Astrocyte (in vitro differentiated cells and primary cell): ENCODE data around the gene SCNN1A. TPM values are rescaled to one million over a fixed set of nuclear protein-coding genes. Genes with fewer than 3 reads are reported as not detected.

Experiments
- DNase-seq: peaks from one replicate; pipeline ENCODE4 v3.0.0-alpha.2; 2010; ENCODE audit warnings: low read depth
- FAIRE-seq: peaks from 2 replicates; lab custom pipeline; 2011; peaks lifted over from hg19 to GRCh38; lab: Jason Lieb, UNC
- H2AFZ ChIP-seq: 2 replicates; pipeline ENCODE4 v1.6.0; 2012; ENCODE audit warnings: low read depth, low read length, inconsistent platforms
- H3K27ac ChIP-seq: 2 replicates; pipeline ENCODE4 v1.5.1; 2011; ENCODE audit warnings: low read depth, low read length, inconsistent platforms
- H3K27me3 ChIP-seq: 2 replicates; pipeline ENCODE4 v1.6.0; 2011; ENCODE audit warnings: low read length, inconsistent platforms; ENCODE audit not compliant: insufficient read depth
- H3K36me3 ChIP-seq: 2 replicates; pipeline ENCODE4 v1.5.1; 2011; ENCODE audit warnings: low read length, inconsistent platforms; ENCODE audit not compliant: insufficient read depth
- H3K4me1 ChIP-seq: 2 replicates; pipeline ENCODE4 v1.5.1; 2011; ENCODE audit warnings: low read length, inconsistent platforms; ENCODE audit not compliant: insufficient read depth
- H3K4me2 ChIP-seq: 2 replicates; pipeline ENCODE4 v1.6.0; 2012; ENCODE audit warnings: low read length, inconsistent platforms
- H3K4me3 ChIP-seq: 2 replicates; pipeline ENCODE4 v1.5.1; 2011; ENCODE audit warnings: low read depth, mild to moderate bottlenecking, low read length, inconsistent platforms; ENCODE audit not compliant: insufficient read depth
- H3K79me2 ChIP-seq: 2 replicates; pipeline ENCODE4 v1.6.0; 2012; ENCODE audit warnings: mild to moderate bottlenecking, low read length, inconsistent platforms; ENCODE audit not compliant: insufficient read depth
- H3K9ac ChIP-seq: 2 replicates; pipeline ENCODE4 v1.6.0; 2012; ENCODE audit warnings: mild to moderate bottlenecking, low read length, inconsistent platforms
- H3K9me3 ChIP-seq: 2 replicates; pipeline ENCODE4 v1.5.1; 2012; ENCODE audit warnings: low read depth, mild to moderate bottlenecking, low read length, inconsistent platforms; ENCODE audit not compliant: insufficient read depth
- H4K20me1 ChIP-seq: 2 replicates; pipeline ENCODE4 v1.6.0; 2012; ENCODE audit warnings: low read length, inconsistent platforms; ENCODE audit not compliant: insufficient read depth
- H3K27ac Mint-ChIP-seq: one replicate; pipeline ENCODE4 v1.8.0; 2021; ENCODE audit warnings: mild to moderate bottlenecking, mixed read lengths; ENCODE audit not compliant: unreplicated experiment
- H3K27me3 Mint-ChIP-seq: one replicate; pipeline ENCODE4 v1.8.0; 2021; ENCODE audit warnings: low read depth, mixed read lengths; ENCODE audit not compliant: unreplicated experiment
- H3K36me3 Mint-ChIP-seq: one replicate; pipeline ENCODE4 v1.8.0; 2021; ENCODE audit warnings: low read depth, mixed read lengths; ENCODE audit not compliant: unreplicated experiment
- H3K4me1 Mint-ChIP-seq: one replicate; pipeline ENCODE4 v1.8.0; 2021; ENCODE audit warnings: low read depth, mixed read lengths; ENCODE audit not compliant: unreplicated experiment
- H3K4me3 Mint-ChIP-seq: one replicate; pipeline ENCODE4 v1.8.0; 2021; ENCODE audit warnings: mild to moderate bottlenecking, moderate library complexity, mixed read lengths; ENCODE audit not compliant: unreplicated experiment
- H3K9me3 Mint-ChIP-seq: one replicate; pipeline ENCODE4 v1.8.0; 2021; ENCODE audit warnings: mild to moderate bottlenecking, mixed read lengths; ENCODE audit not compliant: unreplicated experiment
- EZH2 ChIP-seq: IDR thresholded peaks from 2 replicates; pipeline ENCODE4 v1.6.1; 2012; ENCODE audit warnings: mild to moderate bottlenecking, low read length, inconsistent platforms; ENCODE audit not compliant: insufficient read depth
- total RNA-seq: library from RNA; stranded (reverse); gene quantifications from 2 replicates; pipeline ENCODE4 v1.2.1, GENCODE V29; 2021
- TF ChIP-seq, protein P1 (sequence below): IDR thresholded peaks from 2 replicates; pipeline ENCODE4 v1.5.1; 2011; ENCODE audit warnings: low read depth, mild to moderate bottlenecking, inconsistent platforms, low read length, moderate library complexity; ENCODE audit not compliant: insufficient read depth

SCNN1A gene
- total RNA-seq, 1 donor from 2014 or later: 1.3 TPM

DNA sequence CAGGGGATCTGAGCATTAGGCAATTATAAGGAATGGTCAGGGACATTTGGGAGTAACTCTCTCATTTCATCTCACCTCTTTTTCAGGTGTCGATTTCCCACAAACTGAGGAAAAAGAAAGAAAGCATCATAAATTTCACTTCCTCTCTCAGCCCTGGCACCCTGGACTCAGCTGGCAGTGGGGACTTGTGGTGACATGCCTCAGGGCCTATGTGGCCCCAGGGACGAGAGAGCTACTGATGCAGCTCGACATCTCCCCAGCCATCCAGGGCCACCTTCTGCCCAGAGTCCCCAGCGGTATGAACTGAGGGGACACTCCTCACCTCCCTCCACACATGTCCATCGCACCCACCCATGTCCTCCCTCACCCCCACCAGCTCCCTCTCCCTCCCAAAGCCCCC, 45.2 kb downstream of the SCNN1A start:
- FAIRE-seq (no peak), DNase-seq (no peak)
- no peak overlapping the region for H3K4me3 ChIP-seq
- peaks cover 34% of the 10 kb centered on the region for H3K79me2 ChIP-seq
- TF ChIP-seq, protein P1, sequence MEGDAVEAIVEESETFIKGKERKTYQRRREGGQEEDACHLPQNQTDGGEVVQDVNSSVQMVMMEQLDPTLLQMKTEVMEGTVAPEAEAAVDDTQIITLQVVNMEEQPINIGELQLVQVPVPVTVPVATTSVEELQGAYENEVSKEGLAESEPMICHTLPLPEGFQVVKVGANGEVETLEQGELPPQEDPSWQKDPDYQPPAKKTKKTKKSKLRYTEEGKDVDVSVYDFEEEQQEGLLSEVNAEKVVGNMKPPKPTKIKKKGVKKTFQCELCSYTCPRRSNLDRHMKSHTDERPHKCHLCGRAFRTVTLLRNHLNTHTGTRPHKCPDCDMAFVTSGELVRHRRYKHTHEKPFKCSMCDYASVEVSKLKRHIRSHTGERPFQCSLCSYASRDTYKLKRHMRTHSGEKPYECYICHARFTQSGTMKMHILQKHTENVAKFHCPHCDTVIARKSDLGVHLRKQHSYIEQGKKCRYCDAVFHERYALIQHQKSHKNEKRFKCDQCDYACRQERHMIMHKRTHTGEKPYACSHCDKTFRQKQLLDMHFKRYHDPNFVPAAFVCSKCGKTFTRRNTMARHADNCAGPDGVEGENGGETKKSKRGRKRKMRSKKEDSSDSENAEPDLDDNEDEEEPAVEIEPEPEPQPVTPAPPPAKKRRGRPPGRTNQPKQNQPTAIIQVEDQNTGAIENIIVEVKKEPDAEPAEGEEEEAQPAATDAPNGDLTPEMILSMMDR: no peak
- TF ChIP-seq EZH2: no peak
- Mint-ChIP-seq H3K4me1 (peaks cover 35% of the 10 kb centered on the region), H3K9me3 (no peaks in the 10 kb centered on the region), H3K27ac (peak overlapping the region; percentile 26), H3K36me3 (peaks cover 19% of the 10 kb centered on the region), H3K27me3 (no peaks in the 10 kb centered on the region), H3K4me3 (no peak overlapping the region)
- H4K20me1 ChIP-seq: peaks cover 61% of the 10 kb centered on the region
- H2AFZ ChIP-seq: no peak overlapping the region
- H3K4me2 ChIP-seq: no peak overlapping the region
- no peaks in the 10 kb centered on the region for H3K9me3 ChIP-seq
- H3K9ac ChIP-seq: no peak overlapping the region
- no peak overlapping the region for H3K27ac ChIP-seq
- H3K4me1 ChIP-seq: peaks cover 33% of the 10 kb centered on the region
- no peaks in the 10 kb centered on the region for H3K27me3 ChIP-seq
- H3K36me3 ChIP-seq: peaks cover 48% of the 10 kb centered on the region

DNA sequence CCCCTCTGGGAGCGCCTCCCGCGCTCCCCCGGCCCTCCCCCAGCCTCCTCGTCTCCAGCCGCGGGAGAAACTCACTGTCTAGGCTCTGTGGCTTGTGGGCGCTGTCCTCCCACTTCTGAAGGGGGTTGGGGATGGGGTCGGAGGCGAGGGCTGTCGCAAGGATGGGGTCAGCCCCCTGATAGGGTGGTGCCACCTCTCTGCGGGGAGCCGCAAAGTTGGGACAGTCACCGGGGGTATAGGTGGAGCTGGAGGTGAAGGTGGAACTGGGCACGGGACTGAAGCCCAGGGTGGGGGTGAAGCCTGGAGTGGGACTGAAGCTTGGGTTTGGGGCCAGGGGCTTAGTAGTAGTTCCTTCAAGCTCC, 45.7 kb downstream of the SCNN1A start:
- H3K4me2 ChIP-seq: no peak overlapping the region
- H3K9ac ChIP-seq: no peak overlapping the region
- Mint-ChIP-seq H3K27ac (peak overlapping the region; percentile 26), H3K9me3 (no peaks in the 10 kb centered on the region), H3K36me3 (peaks cover 21% of the 10 kb centered on the region), H3K27me3 (no peaks in the 10 kb centered on the region), H3K4me3 (no peak overlapping the region), H3K4me1 (peaks cover 33% of the 10 kb centered on the region)
- H3K36me3 ChIP-seq: peaks cover 46% of the 10 kb centered on the region
- TF ChIP-seq, protein P1: no peak
- TF ChIP-seq EZH2: no peak
- FAIRE-seq: no peak
- H2AFZ ChIP-seq: no peak overlapping the region
- no peaks in the 10 kb centered on the region for H3K27me3 ChIP-seq
- peaks cover 28% of the 10 kb centered on the region for H3K4me1 ChIP-seq
- H3K4me3 ChIP-seq: no peak overlapping the region
- DNase-seq: no peak
- peaks cover 56% of the 10 kb centered on the region for H4K20me1 ChIP-seq
- H3K27ac ChIP-seq: no peak overlapping the region
- H3K9me3 ChIP-seq: no peaks in the 10 kb centered on the region
- H3K79me2 ChIP-seq: peaks cover 29% of the 10 kb centered on the region

DNA sequence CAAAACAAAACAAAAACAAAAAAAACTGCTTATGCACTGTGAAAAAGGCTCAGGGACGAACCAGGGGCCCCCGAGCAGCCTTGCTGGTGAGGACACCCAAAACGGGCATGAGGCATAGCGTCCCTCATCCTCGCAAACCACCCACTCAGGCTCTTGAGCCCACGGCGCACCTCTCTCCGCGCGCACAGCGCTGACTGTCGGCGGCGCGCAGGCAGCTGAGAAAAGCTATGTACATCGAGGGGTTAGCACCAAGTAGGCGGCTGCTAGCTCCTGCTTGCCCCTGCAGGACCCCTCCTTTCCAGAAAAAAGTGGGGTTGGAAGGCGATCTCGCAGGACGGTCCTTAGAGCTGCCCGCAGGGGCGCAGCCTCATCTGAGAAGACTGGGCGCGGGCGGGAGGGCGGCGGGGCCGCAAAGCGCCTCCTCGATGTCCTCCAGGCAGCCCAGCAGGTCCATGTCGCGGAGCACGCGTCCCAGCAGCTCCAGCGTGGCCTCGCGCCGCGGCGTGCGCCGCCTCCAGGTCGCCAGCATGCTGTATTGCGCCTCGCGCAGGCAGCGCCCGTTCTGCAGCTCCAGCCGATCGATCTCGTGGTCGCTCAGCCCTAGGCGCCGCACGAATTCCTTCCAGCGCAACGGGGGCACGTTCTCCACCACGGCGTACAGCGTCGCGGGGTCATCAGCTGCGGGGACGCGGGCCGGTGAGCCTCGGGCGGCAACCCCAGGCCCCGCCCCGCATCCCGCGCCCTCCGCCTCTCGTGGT, 46.2 kb downstream of the SCNN1A start:
- no peak overlapping the region for H3K9ac ChIP-seq
- DNase-seq (no peak), FAIRE-seq (no peak)
- H3K27me3 ChIP-seq: no peaks in the 10 kb centered on the region
- no peak overlapping the region for H3K4me3 ChIP-seq
- H3K27ac Mint-ChIP-seq: no peak overlapping the region
- H3K9me3 ChIP-seq: no peaks in the 10 kb centered on the region
- H3K4me3 Mint-ChIP-seq: no peak overlapping the region
- H3K4me1 ChIP-seq: peaks cover 28% of the 10 kb centered on the region
- H3K27ac ChIP-seq: no peak overlapping the region
- peaks cover 34% of the 10 kb centered on the region for H3K4me1 Mint-ChIP-seq
- no peak for TF ChIP-seq EZH2
- TF ChIP-seq, protein P1: no peak
- H3K27me3 Mint-ChIP-seq: no peaks in the 10 kb centered on the region
- H3K36me3 Mint-ChIP-seq: peaks cover 22% of the 10 kb centered on the region
- H3K36me3 ChIP-seq: peaks cover 42% of the 10 kb centered on the region
- H2AFZ ChIP-seq: no peak overlapping the region
- H3K4me2 ChIP-seq: no peak overlapping the region
- H4K20me1 ChIP-seq: peaks cover 54% of the 10 kb centered on the region
- H3K79me2 ChIP-seq: peaks cover 23% of the 10 kb centered on the region
- H3K9me3 Mint-ChIP-seq: no peaks in the 10 kb centered on the region
